Spleen (tissue), 11 donors: ENCODE measurements around the gene SLC25A34. TPM values are rescaled to one million over a fixed set of nuclear protein-coding genes. Genes with fewer than 3 reads are reported as not detected.

Experiments used
- DNase-seq: peaks from one replicate; pipeline ENCODE4 v3.0.0-alpha.2; 2020
- H3K27ac ChIP-seq, 8 donors: fragments of 200-600 bp; sonication (generic) in 7 of 8; 1 replicate in 4 of 8; 2 replicates in 4 of 8; pipeline versions ENCODE4 v1.5.0 to v1.8.0; 2016 to 2021; ENCODE audit warnings: inconsistent platforms in 4 of 8, mild to moderate bottlenecking in 4 of 8, moderate library complexity in 1 of 8
- H3K27me3 ChIP-seq, 7 donors: fragments of 200-600 bp; sonication (generic) in 6 of 7; replicated peaks in 1 of 7; 1 replicate in 4 of 7; 2 replicates in 3 of 7; pipeline versions ENCODE4 v1.5.0 to v1.8.0; 2016 to 2021; ENCODE audit warnings: inconsistent platforms in 3 of 7, mild to moderate bottlenecking in 1 of 7
- H3K36me3 ChIP-seq, 6 donors: fragments of 200-600 bp; sonication (generic) in 5 of 6; 1 replicate in 4 of 6; 2 replicates in 2 of 6; pipeline versions ENCODE4 v1.5.0 to v1.8.0; 2016 to 2021; ENCODE audit warnings: inconsistent platforms in 2 of 6
- H3K4me1 ChIP-seq, 6 donors: fragments of 200-600 bp; sonication (generic) in 5 of 6; 1 replicate in 3 of 6; 2 replicates in 3 of 6; pipeline versions ENCODE4 v1.5.0 to v1.8.0; 2016 to 2021; ENCODE audit warnings: inconsistent platforms in 3 of 6
- H3K4me3 ChIP-seq, 8 donors: fragments of 200-600 bp; sonication (generic) in 7 of 8; 1 replicate in 4 of 8; 2 replicates in 4 of 8; pipeline versions ENCODE4 v1.5.0 to v1.8.0; 2016 to 2021; ENCODE audit warnings: inconsistent platforms in 4 of 8, mild to moderate bottlenecking in 4 of 8, moderate library complexity in 2 of 8
- H3K9me3 ChIP-seq, 8 donors: fragments of 200-600 bp; sonication (generic) in 7 of 8; 1 replicate in 4 of 8; 2 replicates in 4 of 8; pipeline versions ENCODE4 v1.5.0 to v1.8.0; 2016 to 2021; ENCODE audit warnings: inconsistent platforms in 4 of 8
- CTCF ChIP-seq, 11 experiments: fragments of 200-600 bp in 7 of 11; fragments of 450-650 bp in 4 of 11; sonication (generic) in 4 of 11; IDR thresholded peaks in 8 of 11; conservative IDR thresholded peaks in 3 of 11; 1 replicate in 7 of 11; 2 replicates in 4 of 11; pipeline versions ENCODE4 v1.4.0 to v1.8.0; 2016 to 2021; ENCODE audit warnings: antibody characterized with exemption in 11 of 11, inconsistent platforms in 4 of 11, mild to moderate bottlenecking in 1 of 11
- POLR2A ChIP-seq, 3 donors: fragments of 450-650 bp; IDR thresholded peaks; one replicate each; pipeline ENCODE4 v1.5.1; 2017; ENCODE audit warnings: antibody characterized with exemption in 3 of 3, mild to moderate bottlenecking in 1 of 3
- POLR2AphosphoS5 ChIP-seq, 3 donors: sonication (generic); formaldehyde crosslinking; IDR thresholded peaks; one replicate each; pipeline ENCODE4 v1.5.1; 2017; ENCODE audit warnings: antibody characterized with exemption in 3 of 3
- WGBS, 5 donors: extraction: QIAGEN DNeasy Blood & Tissue Kit in 3 of 5; methylation state at CpG; one replicate each; pipeline versions ENCODE4 v1.1.5 to v1.1.7; 2013 to 2018; 5-methylcytosine and 5-hydroxymethylcytosine counted together
- intact Hi-C: fragments of 100-400 bp; cut with DNase I; formaldehyde crosslinking; loops from one replicate; pipeline ENCODE4 v1.15.0; 2023; ENCODE audit warnings: low total_unique reads
- polyA plus RNA-seq, 3 donors: library from polyadenylated mRNA; stranded (reverse); fragments of 200-250 nt; gene quantifications; one replicate each; pipeline ENCODE4 v1.2.1, GENCODE V29; 2013
- total RNA-seq, 7 donors: library from RNA; depleted of rRNA in 3 of 7; stranded (reverse); fragments of >200 nt in 3 of 7; fragmentation: NEBNext Ultra II Directional in 4 of 7; extraction: Animal tissue kit (Norgen Biotek cat#: 25700) in 4 of 7; gene quantifications; one replicate each; pipeline versions ENCODE4 v1.1.0 to v1.2.1, GENCODE V29; 2016 to 2021
- donor health status: healthy with polysubstance abuse.
- donor health status: DM: no; HTN: no; CAD: no; lungs with moderate emphysema.
- donor health status: DM: no; HTN: no; CAD: no.
- donor health status: Bipolar disorder and iron deficiency.
- donor health status: healthy.
- donor health status: DM: no; HTN: no; CAD: no.
- donor health status: DM: yes; HTN: yes; CAD: no.

The SLC25A34 gene
- total and polyA plus RNA-seq, 10 donors: 0.77 to 3.7 (median 2.5) TPM

GRCh38 chr1:15733726-15734226, 2.3 kb upstream of the SLC25A34 start:
- Histone ChIP-seq H3K27me3 (no peaks in the 10 kb centered on the region), H3K27ac (no peak overlapping the region), H3K36me3 (peaks cover 0 to 78% (median 63%) of the 10 kb centered on the region in 6 donors), H3K4me3 (no peak overlapping the region), H3K4me1 (peaks cover 0 to 19% (median 6%) of the 10 kb centered on the region in 6 donors), H3K9me3 (no peaks in the 10 kb centered on the region)
- TF ChIP-seq CTCF (IDR thresholded peaks at IDR 0.05 in 8 of 11, conservative IDR thresholded peaks at IDR 0.05 in 3 of 11): no peak
- peak in 1 of 3 donors; percentile 60 for TF ChIP-seq POLR2AphosphoS5 (IDR thresholded peaks at IDR 0.05)
- TF ChIP-seq POLR2A (IDR thresholded peaks at IDR 0.05): no peak
- no peak for DNase-seq
- intact Hi-C loops: no loop called here
- WGBS, 5 donors: 89 to 96% (median 94%) methylated on average over 23 to 27 of the region's 27 CpGs

- Histone ChIP-seq H3K4me1 (peaks cover 0 to 19% (median under 1%) of the 10 kb centered on the region in 6 donors), H3K27ac (no peak overlapping the region), H3K4me3 (no peak overlapping the region), H3K36me3 (peaks cover 0 to 76% (median 58%) of the 10 kb centered on the region in 6 donors), H3K27me3 (no peaks in the 10 kb centered on the region), H3K9me3 (no peaks in the 10 kb centered on the region)
- no peak for DNase-seq
- 85 to 88% (median 86%) methylated on average over 13 of the region's 13 CpGs for WGBS, 5 donors
- intact Hi-C loops: no loop called here
- TF ChIP-seq CTCF (IDR thresholded peaks at IDR 0.05 in 8 of 11, conservative IDR thresholded peaks at IDR 0.05 in 3 of 11) (no peak), POLR2AphosphoS5 (IDR thresholded peaks at IDR 0.05) (no peak), POLR2A (IDR thresholded peaks at IDR 0.05) (no peak)
These were observed 1.8 kb upstream of the SLC25A34 start for GRCh38 chr1:15734296-15734695.

- intact Hi-C loops: no loop called here
- DNase-seq: no peak
- Histone ChIP-seq H3K4me3 (no peak overlapping the region), H3K27ac (no peak overlapping the region), H3K36me3 (peaks cover 0 to 74% (median 52%) of the 10 kb centered on the region in 6 donors), H3K27me3 (no peaks in the 10 kb centered on the region), H3K4me1 (peaks cover 0 to 18% (median 0%) of the 10 kb centered on the region in 6 donors), H3K9me3 (no peaks in the 10 kb centered on the region)
- WGBS, 5 donors: 90 to 98% (median 92%) methylated on average over 11 to 17 of the region's 17 CpGs
- no peak for TF ChIP-seq CTCF (IDR thresholded peaks at IDR 0.05 in 8 of 11, conservative IDR thresholded peaks at IDR 0.05 in 3 of 11)
- peak in 2 of 3 donors; percentile 12 to 44 for TF ChIP-seq POLR2AphosphoS5 (IDR thresholded peaks at IDR 0.05)
These were observed 1.2 kb upstream of the SLC25A34 start for GRCh38 chr1:15734901-15735300.

- DNase-seq: no peak
- 74 to 80% (median 76%) methylated on average over 10 to 12 of the region's 12 CpGs for WGBS, 5 donors
- intact Hi-C loops: no loop called here
These were observed 587 bp upstream of the SLC25A34 start for GRCh38 chr1:15735304-15736037.

More at GRCh38 chr1:15735304-15736037, 587 bp upstream of the SLC25A34 start:
- no peaks in the 10 kb centered on the region for H3K27me3 ChIP-seq
- H3K27ac ChIP-seq: peak overlapping the region in 2 of 8 donors; percentile 21 to 33
- H3K4me1 ChIP-seq: peaks cover 0 to 18% (median 0%) of the 10 kb centered on the region in 6 donors
- TF ChIP-seq POLR2AphosphoS5 (IDR thresholded peaks at IDR 0.05): no peak
- H3K36me3 ChIP-seq: peaks cover 0 to 68% (median 47%) of the 10 kb centered on the region in 6 donors
- H3K9me3 ChIP-seq: no peaks in the 10 kb centered on the region
- H3K4me3 ChIP-seq: no peak overlapping the region
